ENCODE results near the gene TMEM132D. TPM values are rescaled to one million over a fixed set of nuclear protein-coding genes. Genes with fewer than 3 reads are reported as not detected.
A peak's percentile ranks its signal among the peaks of the same experiment; 100 is the strongest.

Gene TMEM132D
- total RNA-seq, 1 donor from 2014 or later = not detected

DNA sequence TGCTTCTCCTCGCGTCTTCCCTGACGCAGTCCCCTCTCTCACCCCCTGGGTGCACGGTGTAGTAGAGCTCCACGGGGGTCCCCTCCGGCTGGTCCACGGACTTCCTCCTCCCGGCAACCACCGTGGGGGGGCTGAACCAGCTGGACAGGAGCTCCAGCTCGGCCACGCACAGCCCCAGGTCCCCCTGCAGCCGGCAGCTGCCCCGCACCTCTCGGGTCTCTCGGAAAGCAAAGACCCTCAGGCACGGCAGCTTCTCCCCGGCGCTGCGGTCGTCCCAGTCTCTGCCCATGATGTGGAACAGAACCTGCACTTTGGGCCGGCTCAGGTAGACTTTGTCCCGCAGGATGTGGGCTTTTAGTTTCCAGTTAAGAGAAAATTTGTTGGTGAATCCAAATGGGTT, 203.8 kb downstream of the TMEM132D start:
- TF ChIP-seq EZH2 (IDR thresholded peaks at IDR 0.05; ENCODE audit: insufficient read depth, low read length) = no peak
- TF ChIP-seq, protein P1, sequence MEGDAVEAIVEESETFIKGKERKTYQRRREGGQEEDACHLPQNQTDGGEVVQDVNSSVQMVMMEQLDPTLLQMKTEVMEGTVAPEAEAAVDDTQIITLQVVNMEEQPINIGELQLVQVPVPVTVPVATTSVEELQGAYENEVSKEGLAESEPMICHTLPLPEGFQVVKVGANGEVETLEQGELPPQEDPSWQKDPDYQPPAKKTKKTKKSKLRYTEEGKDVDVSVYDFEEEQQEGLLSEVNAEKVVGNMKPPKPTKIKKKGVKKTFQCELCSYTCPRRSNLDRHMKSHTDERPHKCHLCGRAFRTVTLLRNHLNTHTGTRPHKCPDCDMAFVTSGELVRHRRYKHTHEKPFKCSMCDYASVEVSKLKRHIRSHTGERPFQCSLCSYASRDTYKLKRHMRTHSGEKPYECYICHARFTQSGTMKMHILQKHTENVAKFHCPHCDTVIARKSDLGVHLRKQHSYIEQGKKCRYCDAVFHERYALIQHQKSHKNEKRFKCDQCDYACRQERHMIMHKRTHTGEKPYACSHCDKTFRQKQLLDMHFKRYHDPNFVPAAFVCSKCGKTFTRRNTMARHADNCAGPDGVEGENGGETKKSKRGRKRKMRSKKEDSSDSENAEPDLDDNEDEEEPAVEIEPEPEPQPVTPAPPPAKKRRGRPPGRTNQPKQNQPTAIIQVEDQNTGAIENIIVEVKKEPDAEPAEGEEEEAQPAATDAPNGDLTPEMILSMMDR (IDR thresholded peaks at IDR 0.05; ENCODE audit: insufficient read depth, low read depth, low read length) = no peak
- Mint-ChIP-seq H3K36me3 (ENCODE audit: low read depth, unreplicated experiment) (no peaks in the 10 kb centered on the region), H3K27ac (ENCODE audit: unreplicated experiment) (no peak overlapping the region), H3K27me3 (ENCODE audit: low read depth, unreplicated experiment) (no peaks in the 10 kb centered on the region), H3K9me3 (ENCODE audit: unreplicated experiment) (peaks cover 15% of the 10 kb centered on the region), H3K4me1 (ENCODE audit: low read depth, unreplicated experiment) (no peaks in the 10 kb centered on the region), H3K4me3 (ENCODE audit: unreplicated experiment) (no peak overlapping the region)
- no peaks in the 10 kb centered on the region for H3K27me3 ChIP-seq (ENCODE audit: insufficient read depth, low read length)
- H3K9ac ChIP-seq (ENCODE audit: low read length) = no peak overlapping the region
- FAIRE-seq (no peak), DNase-seq (ENCODE audit: low read depth) (no peak)
- no peak overlapping the region for H3K4me2 ChIP-seq (ENCODE audit: low read length)
- H3K4me1 ChIP-seq (ENCODE audit: insufficient read depth, low read length) = peaks cover 8% of the 10 kb centered on the region
- H3K27ac ChIP-seq (ENCODE audit: low read depth, low read length) = no peak overlapping the region
- H3K36me3 ChIP-seq (ENCODE audit: insufficient read depth, low read length) = no peaks in the 10 kb centered on the region
- no peaks in the 10 kb centered on the region for H3K9me3 ChIP-seq (ENCODE audit: insufficient read depth, low read depth, low read length)
- H4K20me1 ChIP-seq (ENCODE audit: insufficient read depth, low read length) = no peaks in the 10 kb centered on the region
- no peaks in the 10 kb centered on the region for H3K79me2 ChIP-seq (ENCODE audit: insufficient read depth, low read length)
- no peak overlapping the region for H2AFZ ChIP-seq (ENCODE audit: low read depth, low read length)
- no peak overlapping the region for H3K4me3 ChIP-seq (ENCODE audit: insufficient read depth, low read depth, low read length)

DNA sequence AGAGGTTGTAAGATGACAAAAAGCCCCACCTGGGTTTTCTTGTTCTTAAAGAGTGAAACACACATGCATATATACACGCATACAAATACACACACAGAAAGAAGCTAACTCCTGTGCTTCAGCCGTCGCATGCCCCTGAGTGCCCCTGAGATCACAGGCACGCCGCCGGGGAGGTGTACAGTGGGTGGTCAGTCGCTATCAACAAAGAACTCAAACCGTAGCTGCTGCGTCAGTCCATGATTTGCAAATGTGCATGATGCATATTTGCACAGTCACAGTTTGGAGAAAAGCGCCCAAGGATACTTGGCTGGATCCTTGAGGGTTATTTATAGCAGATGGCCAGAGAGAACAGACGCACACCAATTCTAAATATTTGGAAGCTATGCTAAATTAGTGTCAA, 206.9 kb downstream of the TMEM132D start:
- Mint-ChIP-seq H3K27ac (ENCODE audit: unreplicated experiment) (no peak overlapping the region), H3K9me3 (ENCODE audit: unreplicated experiment) (peaks cover 14% of the 10 kb centered on the region), H3K36me3 (ENCODE audit: low read depth, unreplicated experiment) (no peaks in the 10 kb centered on the region), H3K4me3 (ENCODE audit: unreplicated experiment) (no peak overlapping the region), H3K27me3 (ENCODE audit: low read depth, unreplicated experiment) (no peaks in the 10 kb centered on the region), H3K4me1 (ENCODE audit: low read depth, unreplicated experiment) (no peaks in the 10 kb centered on the region)
- DNase-seq (ENCODE audit: low read depth) (peak; percentile 73), FAIRE-seq (no peak)
- H3K4me3 ChIP-seq (ENCODE audit: insufficient read depth, low read depth, low read length) = peak overlapping the region; percentile 19
- H3K79me2 ChIP-seq (ENCODE audit: insufficient read depth, low read length) = no peaks in the 10 kb centered on the region
- peak overlapping the region; percentile 28 for H3K9ac ChIP-seq (ENCODE audit: low read length)
- no peaks in the 10 kb centered on the region for H3K27me3 ChIP-seq (ENCODE audit: insufficient read depth, low read length)
- no peak for TF ChIP-seq EZH2 (IDR thresholded peaks at IDR 0.05; ENCODE audit: insufficient read depth, low read length)
- TF ChIP-seq, protein P1 (IDR thresholded peaks at IDR 0.05; ENCODE audit: insufficient read depth, low read depth, low read length) = no peak
- no peaks in the 10 kb centered on the region for H4K20me1 ChIP-seq (ENCODE audit: insufficient read depth, low read length)
- H3K4me1 ChIP-seq (ENCODE audit: insufficient read depth, low read length) = peaks cover 8% of the 10 kb centered on the region
- peak overlapping the region; percentile 62 for H3K4me2 ChIP-seq (ENCODE audit: low read length)
- H2AFZ ChIP-seq (ENCODE audit: low read depth, low read length) = peak overlapping the region; percentile 19
- H3K9me3 ChIP-seq (ENCODE audit: insufficient read depth, low read depth, low read length) = no peaks in the 10 kb centered on the region
- H3K27ac ChIP-seq (ENCODE audit: low read depth, low read length) = no peak overlapping the region
- no peaks in the 10 kb centered on the region for H3K36me3 ChIP-seq (ENCODE audit: insufficient read depth, low read length)

GRCh38 chr12:129696405-129696804, 207.4 kb downstream of the TMEM132D start:
- Mint-ChIP-seq H3K27ac (ENCODE audit: unreplicated experiment) (no peak overlapping the region), H3K4me3 (ENCODE audit: unreplicated experiment) (no peak overlapping the region), H3K36me3 (ENCODE audit: low read depth, unreplicated experiment) (no peaks in the 10 kb centered on the region), H3K4me1 (ENCODE audit: low read depth, unreplicated experiment) (no peaks in the 10 kb centered on the region), H3K27me3 (ENCODE audit: low read depth, unreplicated experiment) (no peaks in the 10 kb centered on the region), H3K9me3 (ENCODE audit: unreplicated experiment) (peaks cover 13% of the 10 kb centered on the region)
- Histone ChIP-seq H4K20me1 (ENCODE audit: insufficient read depth, low read length) (no peaks in the 10 kb centered on the region), H3K4me2 (ENCODE audit: low read length) (peak overlapping the region; percentile 62), H3K4me3 (ENCODE audit: insufficient read depth, low read depth, low read length) (no peak overlapping the region), H3K36me3 (ENCODE audit: insufficient read depth, low read length) (no peaks in the 10 kb centered on the region), H3K9ac (ENCODE audit: low read length) (peak overlapping the region; percentile 28), H3K27me3 (ENCODE audit: insufficient read depth, low read length) (no peaks in the 10 kb centered on the region), H3K9me3 (ENCODE audit: insufficient read depth, low read depth, low read length) (no peaks in the 10 kb centered on the region), H3K4me1 (ENCODE audit: insufficient read depth, low read length) (peaks cover 8% of the 10 kb centered on the region), H3K27ac (ENCODE audit: low read depth, low read length) (no peak overlapping the region), H3K79me2 (ENCODE audit: insufficient read depth, low read length) (no peaks in the 10 kb centered on the region), H2AFZ (ENCODE audit: low read depth, low read length) (no peak overlapping the region)
- no peak for DNase-seq (ENCODE audit: low read depth)
- FAIRE-seq = no peak
- TF ChIP-seq EZH2 (IDR thresholded peaks at IDR 0.05; ENCODE audit: insufficient read depth, low read length) = no peak
- TF ChIP-seq, protein P1 (IDR thresholded peaks at IDR 0.05; ENCODE audit: insufficient read depth, low read depth, low read length) = no peak

Data from astrocyte (in vitro differentiated cells and primary cell).